A673 (cell line): ENCODE results near the gene LAMB2. TPM values are rescaled to one million over a fixed set of nuclear protein-coding genes. Genes with fewer than 3 reads are reported as not detected.

Experiments
- BruUV-seq: library from RNA; stranded (reverse); fragments of 400-500 nt; replicated peaks from 2 replicates; lab custom pipeline; 2021; lab: Mats Ljungman, UMichigan
- CTCF ChIA-PET: fragments of 300-600 bp; sonication (Branson Sonifier 250); formaldehyde crosslinking; loops from one replicate; lab custom pipeline; 2022; ENCODE audit warnings: antibody characterized with exemption; lab: Charles Lee
- POLR2A ChIA-PET: fragments of 300-600 bp; sonication (Branson Sonifier 250); formaldehyde crosslinking; loops from one replicate; lab custom pipeline; 2022; ENCODE audit warnings: antibody characterized with exemption; ENCODE audit not compliant: low non-redundant PET; lab: Charles Lee
- DNase-seq: peaks from one replicate; pipeline ENCODE4 v3.0.0-alpha.2; 2015; ENCODE audit warnings: low spot score
- H3K27ac ChIP-seq: fragments of 200-600 bp; sonication (generic); 2 replicates; pipeline ENCODE4 v1.5.1; 2016; ENCODE audit warnings: mixed run types, low read depth, mild to moderate bottlenecking, mixed read lengths, antibody characterized with exemption, low read length; ENCODE audit not compliant: poor library complexity, severe bottlenecking
- H3K27me3 ChIP-seq: fragments of 200-600 bp; sonication (generic); replicated peaks from 2 replicates; pipeline ENCODE4 v1.6.1; 2017; ENCODE audit warnings: mixed run types, low read depth, mild to moderate bottlenecking, mixed read lengths, antibody characterized with exemption, low read length; ENCODE audit not compliant: insufficient read depth, poor library complexity
- H3K36me3 ChIP-seq: fragments of 200-600 bp; sonication (generic); 2 replicates; pipeline ENCODE4 v1.6.1; 2016; ENCODE audit warnings: mixed run types, mild to moderate bottlenecking, mixed read lengths, antibody characterized with exemption, low read length; ENCODE audit not compliant: insufficient read depth, poor library complexity, severe bottlenecking
- H3K4me1 ChIP-seq: fragments of 200-600 bp; sonication (generic); 2 replicates; pipeline ENCODE4 v1.6.1; 2017; ENCODE audit warnings: mixed run types, mild to moderate bottlenecking, mixed read lengths, antibody characterized with exemption, low read length; ENCODE audit not compliant: insufficient read depth, poor library complexity, severe bottlenecking
- H3K4me3 ChIP-seq: fragments of 200-600 bp; sonication (generic); 2 replicates; pipeline ENCODE4 v1.5.1; 2016; ENCODE audit warnings: low read depth, mixed run types, mild to moderate bottlenecking, mixed read lengths, low read length; ENCODE audit not compliant: poor library complexity, severe bottlenecking
- H3K9me3 ChIP-seq: fragments of 200-600 bp; sonication (generic); 2 replicates; pipeline ENCODE4 v1.6.1; 2016; ENCODE audit warnings: mixed run types, low read depth, mild to moderate bottlenecking, mixed read lengths, antibody characterized with exemption, low read length; ENCODE audit not compliant: poor library complexity, severe bottlenecking
- EZH2 ChIP-seq: fragments of 200-600 bp; sonication (generic); IDR thresholded peaks from 2 replicates; pipeline ENCODE4 v1.6.1; 2017; ENCODE audit warnings: borderline replicate concordance, low read depth, mild to moderate bottlenecking, mixed read lengths, antibody characterized with exemption, low read length; ENCODE audit not compliant: poor library complexity, severe bottlenecking
- intact Hi-C: fragments of 100-400 bp; cut with micrococcal nuclease; formaldehyde crosslinking; loops from one replicate; pipeline ENCODE4 v1.10.0; 2022; ENCODE audit not compliant: unreplicated experiment
- total RNA-seq: library from RNA; stranded (reverse); gene quantifications from 2 replicates; pipeline ENCODE4 v1.2.3, GENCODE V29; 2021
- TF ChIP-seq, protein P1 (sequence below): fragments of 300-800, 200-600 bp; sonication (generic); conservative IDR thresholded peaks from 2 replicates; pipeline ENCODE4 v1.5.1; 2017; ENCODE audit warnings: low read depth, mild to moderate bottlenecking, antibody characterized with exemption, low read length, moderate library complexity, mixed read lengths

The LAMB2 gene
- total RNA-seq, 1 experiment from 2014 or later, result 45.9 TPM

- peaks cover 7% of the 10 kb centered on the region for H3K4me1 ChIP-seq
- H3K4me3 ChIP-seq, result no peak overlapping the region
- H3K36me3 ChIP-seq, result peaks cover 30% of the 10 kb centered on the region
- no TSS peak for BruUV-seq
- POLR2A ChIA-PET, result no interaction called here
- no peaks in the 10 kb centered on the region for H3K27me3 ChIP-seq
- DNase-seq, result no peak
- H3K27ac ChIP-seq, result no peak overlapping the region
- H3K9me3 ChIP-seq, result no peaks in the 10 kb centered on the region
- CTCF ChIA-PET, result no interaction called here
- intact Hi-C loops, result no loop called here
- TF ChIP-seq EZH2, result no peak
- TF ChIP-seq, protein P1, sequence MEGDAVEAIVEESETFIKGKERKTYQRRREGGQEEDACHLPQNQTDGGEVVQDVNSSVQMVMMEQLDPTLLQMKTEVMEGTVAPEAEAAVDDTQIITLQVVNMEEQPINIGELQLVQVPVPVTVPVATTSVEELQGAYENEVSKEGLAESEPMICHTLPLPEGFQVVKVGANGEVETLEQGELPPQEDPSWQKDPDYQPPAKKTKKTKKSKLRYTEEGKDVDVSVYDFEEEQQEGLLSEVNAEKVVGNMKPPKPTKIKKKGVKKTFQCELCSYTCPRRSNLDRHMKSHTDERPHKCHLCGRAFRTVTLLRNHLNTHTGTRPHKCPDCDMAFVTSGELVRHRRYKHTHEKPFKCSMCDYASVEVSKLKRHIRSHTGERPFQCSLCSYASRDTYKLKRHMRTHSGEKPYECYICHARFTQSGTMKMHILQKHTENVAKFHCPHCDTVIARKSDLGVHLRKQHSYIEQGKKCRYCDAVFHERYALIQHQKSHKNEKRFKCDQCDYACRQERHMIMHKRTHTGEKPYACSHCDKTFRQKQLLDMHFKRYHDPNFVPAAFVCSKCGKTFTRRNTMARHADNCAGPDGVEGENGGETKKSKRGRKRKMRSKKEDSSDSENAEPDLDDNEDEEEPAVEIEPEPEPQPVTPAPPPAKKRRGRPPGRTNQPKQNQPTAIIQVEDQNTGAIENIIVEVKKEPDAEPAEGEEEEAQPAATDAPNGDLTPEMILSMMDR, result no peak
These were observed 32.7 kb downstream of the LAMB2 start for GRCh38 chr3:49100046-49100615.

GRCh38 chr3:49098910-49099630 lies 33.8 kb downstream of the LAMB2 start:
- ChIA-PET CTCF (no interaction called here), POLR2A (interaction anchor here (0.6 kb wide), 1 partner anchor 108 kb away, joined by 5 read pairs; no protein-coding TSS in a partner anchor)
- H3K27me3 ChIP-seq, result no peaks in the 10 kb centered on the region
- H3K4me3 ChIP-seq, result no peak overlapping the region
- intact Hi-C loops, result no loop called here
- peaks cover 30% of the 10 kb centered on the region for H3K36me3 ChIP-seq
- TF ChIP-seq, protein P1, result no peak
- TF ChIP-seq EZH2, result no peak
- H3K9me3 ChIP-seq, result no peaks in the 10 kb centered on the region
- H3K27ac ChIP-seq, result no peak overlapping the region
- no peak for DNase-seq
- H3K4me1 ChIP-seq, result peaks cover 7% of the 10 kb centered on the region
- no TSS peak for BruUV-seq

DNA sequence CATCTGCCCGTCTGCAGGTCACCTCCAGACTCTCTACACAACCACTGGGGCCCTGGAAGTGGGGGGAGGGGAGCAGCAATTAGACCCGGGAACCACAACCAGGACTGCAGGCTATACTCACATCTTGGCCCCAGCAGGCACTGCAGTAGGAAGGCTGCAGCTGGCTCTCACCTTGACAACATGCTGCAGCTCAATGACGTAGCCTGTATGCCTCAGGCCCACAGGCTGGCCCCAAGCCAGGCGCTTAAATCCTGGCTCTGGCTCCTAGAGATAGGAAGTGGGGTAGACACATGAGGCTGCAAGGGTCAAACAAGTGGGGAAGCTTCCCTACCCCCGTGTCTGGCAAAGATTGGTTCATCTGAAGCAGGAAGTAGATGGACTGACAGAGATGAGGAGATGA lies 34.4 kb downstream of the LAMB2 start:
- TF ChIP-seq, protein P1, result no peak
- TF ChIP-seq EZH2, result no peak
- ChIA-PET POLR2A (interaction anchor here (0.6 kb wide), 1 partner anchor 108 kb away, joined by 5 read pairs; no protein-coding TSS in a partner anchor), CTCF (no interaction called here)
- intact Hi-C loops, result no loop called here
- DNase-seq, result no peak
- Histone ChIP-seq H3K27me3 (no peaks in the 10 kb centered on the region), H3K27ac (no peak overlapping the region), H3K4me1 (peaks cover 1% of the 10 kb centered on the region), H3K36me3 (peaks cover 30% of the 10 kb centered on the region), H3K9me3 (no peaks in the 10 kb centered on the region), H3K4me3 (no peak overlapping the region)
- no TSS peak for BruUV-seq
